RWPE2 (cell line): ENCODE measurements around the gene CD48.

Experiments
- ATAC-seq: fragments of 200-7000 bp; cut with Tn5 transposase; 3 replicates; pipeline ENCODE4 v1.9.1; 2021; ENCODE audit warnings: low read depth
- DNase-seq: peaks from one replicate; pipeline ENCODE4 v3.0.0-alpha.2; 2020; ENCODE audit warnings: low spot score
- H3K27ac ChIP-seq: fragments of 450-650 bp; 2 replicates; pipeline ENCODE4 v1.5.1; 2017; ENCODE audit warnings: mild to moderate bottlenecking; ENCODE audit not compliant: poor library complexity, severe bottlenecking
- H3K27me3 ChIP-seq: fragments of 250-450 bp; sonication (Bioruptor Pico); 2 replicates; pipeline ENCODE4 v1.5.1; 2021; ENCODE audit warnings: mild to moderate bottlenecking, moderate library complexity; ENCODE audit not compliant: insufficient read depth, poor library complexity, severe bottlenecking
- H3K36me3 ChIP-seq: fragments of 250-450 bp; sonication (Bioruptor Pico); 2 replicates; pipeline ENCODE4 v1.5.1; 2020; ENCODE audit warnings: low read depth, mild to moderate bottlenecking, moderate library complexity
- H3K4me1 ChIP-seq: fragments of 250-450 bp; sonication (Bioruptor Pico); 2 replicates; pipeline ENCODE4 v1.5.1; 2021; ENCODE audit warnings: mild to moderate bottlenecking, moderate library complexity; ENCODE audit not compliant: insufficient read depth, poor library complexity, severe bottlenecking
- H3K4me3 ChIP-seq: fragments of 250-450 bp; sonication (Bioruptor Pico); 2 replicates; pipeline ENCODE4 v1.5.1; 2021; ENCODE audit warnings: mild to moderate bottlenecking, moderate library complexity; ENCODE audit not compliant: severe bottlenecking
- H3K9me3 ChIP-seq: fragments of 250-450 bp; sonication (Bioruptor Pico); 2 replicates; pipeline ENCODE4 v1.5.1; 2021; ENCODE audit warnings: mild to moderate bottlenecking, moderate library complexity; ENCODE audit not compliant: severe bottlenecking
- CTCF ChIP-seq: fragments of 450-650 bp; IDR thresholded peaks from one replicate; pipeline ENCODE4 v1.5.1; 2017; ENCODE audit warnings: mild to moderate bottlenecking, moderate library complexity; ENCODE audit not compliant: poor library complexity, severe bottlenecking

The CD48 gene

GRCh38 chr1:160711602-160712311, at the start of gene CD48:
TSS of gene CD48 (minus strand) at chr1:160711822. CDS start at chr1:160711763, 59 bp downstream.
- Histone ChIP-seq H3K9me3 (no peaks in the 10 kb centered on the region), H3K27me3 (peaks cover 3% of the 10 kb centered on the region)
- no peak for ATAC-seq

GRCh38 chr1:160761046-160761445, 49.4 kb upstream of the CD48 start:
- Histone ChIP-seq H3K36me3 (no peaks in the 10 kb centered on the region), H3K4me1 (no peaks in the 10 kb centered on the region), H3K27ac (no peak overlapping the region), H3K4me3 (no peak overlapping the region), H3K27me3 (no peaks in the 10 kb centered on the region), H3K9me3 (no peaks in the 10 kb centered on the region)
- DNase-seq (no peak), ATAC-seq (no peak)
- TF ChIP-seq CTCF, result no peak

More at GRCh38 chr1:160711602-160712311, at the start of gene CD48:
- no peak for DNase-seq
- no peaks in the 10 kb centered on the region for H3K4me1 ChIP-seq
- no peak within 1 kb of the TSS for H3K27ac ChIP-seq
- TF ChIP-seq CTCF, result no peak
- H3K36me3 ChIP-seq, result no peaks in the 10 kb centered on the region
- H3K4me3 ChIP-seq, result no peak within 1 kb of the TSS

- Histone ChIP-seq H3K4me3 (no peak overlapping the region), H3K27me3 (no peaks in the 10 kb centered on the region), H3K27ac (no peak overlapping the region), H3K36me3 (no peaks in the 10 kb centered on the region), H3K4me1 (no peaks in the 10 kb centered on the region), H3K9me3 (no peaks in the 10 kb centered on the region)
- TF ChIP-seq CTCF, result no peak
- ATAC-seq (no peak), DNase-seq (no peak)
Observed at GRCh38 chr1:160759740-160760139, 48.1 kb upstream of the CD48 start.

GRCh38 chr1:160758521-160758920, 46.9 kb upstream of the CD48 start:
- Histone ChIP-seq H3K4me3 (no peak overlapping the region), H3K27me3 (no peaks in the 10 kb centered on the region), H3K4me1 (no peaks in the 10 kb centered on the region), H3K36me3 (no peaks in the 10 kb centered on the region), H3K9me3 (no peaks in the 10 kb centered on the region), H3K27ac (no peak overlapping the region)
- ATAC-seq, result no peak
- TF ChIP-seq CTCF, result no peak
- DNase-seq, result no peak

GRCh38 chr1:160756849-160757201, 45.2 kb upstream of the CD48 start:
- ATAC-seq, result no peak
- H3K4me1 ChIP-seq, result no peaks in the 10 kb centered on the region

More at GRCh38 chr1:160756849-160757201, 45.2 kb upstream of the CD48 start:
- Histone ChIP-seq H3K27me3 (no peaks in the 10 kb centered on the region), H3K4me3 (no peak overlapping the region), H3K9me3 (no peaks in the 10 kb centered on the region), H3K27ac (no peak overlapping the region), H3K36me3 (no peaks in the 10 kb centered on the region)
- no peak for TF ChIP-seq CTCF
- DNase-seq, result no peak
